ENCODE results near the gene SAP30.

SAP30 gene

GRCh38 chr4:173367946-173368345 is 2.8 kb upstream of the SAP30 start:
- no peak for DNase-seq

- DNase-seq: no peak
These were observed 651 bp upstream of the SAP30 start for GRCh38 chr4:173370130-173370476.

DNA sequence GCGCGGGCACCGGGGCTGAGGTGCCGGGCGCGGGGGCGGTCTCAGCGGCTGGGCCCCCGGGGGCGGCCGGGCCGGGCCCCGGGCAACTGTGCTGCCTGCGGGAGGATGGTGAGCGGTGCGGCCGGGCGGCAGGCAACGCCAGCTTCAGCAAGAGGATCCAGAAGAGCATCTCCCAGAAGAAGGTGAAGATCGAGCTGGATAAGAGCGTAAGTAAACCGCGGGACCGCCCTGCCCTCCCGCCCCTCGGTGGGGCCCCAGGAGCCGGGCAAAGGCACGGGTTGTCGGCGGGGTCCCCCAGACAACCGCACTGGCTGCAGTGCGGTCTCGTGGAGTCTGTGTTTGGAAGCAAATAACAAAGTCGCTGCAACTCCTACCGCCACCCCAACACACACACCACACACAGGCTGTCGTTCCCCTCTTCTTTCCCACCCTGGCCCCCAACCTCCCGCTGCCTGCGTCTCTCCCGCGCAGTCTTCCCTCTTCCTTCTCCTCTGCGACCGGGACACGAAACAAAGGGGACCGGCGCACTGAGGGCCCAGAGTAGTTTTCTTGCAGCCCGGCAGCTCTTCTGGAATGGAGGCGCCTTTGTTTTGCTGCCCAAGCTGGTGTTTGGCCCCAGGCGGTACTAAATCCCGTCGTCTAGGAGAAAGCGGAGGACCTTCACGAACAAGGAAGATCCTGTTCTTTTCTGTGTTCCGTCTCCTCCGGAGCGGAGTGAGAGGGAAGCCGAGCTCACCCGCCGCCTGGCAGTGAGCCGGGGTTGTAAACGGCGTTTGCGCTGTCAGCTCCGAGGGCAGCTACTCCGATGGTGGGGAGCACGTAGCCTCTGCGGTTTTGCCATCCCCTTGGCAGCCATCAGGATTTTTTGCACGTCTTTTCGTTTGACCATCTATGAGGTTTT is 788 bp downstream of the SAP30 start:
- no peak for DNase-seq

DNA sequence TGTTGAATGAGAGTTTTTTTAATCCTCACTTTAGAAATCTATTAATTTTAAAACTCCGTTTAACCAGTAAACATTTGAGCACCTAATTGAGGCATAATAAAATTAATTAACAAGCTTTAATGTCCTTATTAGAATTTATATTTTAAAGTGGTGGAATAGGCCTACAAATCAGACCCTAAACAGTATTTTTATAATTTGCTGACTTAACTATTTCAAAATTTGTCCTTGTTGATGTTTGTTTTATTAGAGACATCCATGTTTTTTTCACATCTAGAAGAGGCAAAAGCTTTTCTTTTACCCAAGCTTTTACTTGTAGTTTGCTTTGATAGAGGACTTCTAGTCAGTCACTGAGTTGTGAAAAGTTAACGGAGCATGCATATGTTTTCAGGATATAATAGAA is 3.8 kb downstream of the SAP30 start:
- no peak for DNase-seq

DNA sequence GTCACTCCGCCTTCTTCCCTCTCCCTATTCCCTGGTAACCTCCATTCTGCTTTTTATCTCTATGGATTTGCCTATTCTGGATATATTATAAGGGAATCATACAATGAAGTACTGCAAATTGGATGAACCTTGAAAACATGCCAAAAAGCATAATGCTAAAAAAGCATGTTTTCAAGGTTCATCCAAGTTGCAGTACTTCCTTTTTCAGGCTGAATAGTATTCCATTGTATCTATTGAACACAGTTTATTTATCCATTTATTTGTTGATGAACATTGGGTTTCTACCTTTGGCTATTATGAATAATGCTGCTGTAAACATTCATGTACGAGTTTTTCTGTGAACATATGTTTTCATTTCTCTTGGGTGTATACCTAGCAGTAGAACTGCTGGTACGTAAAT is 9.2 kb downstream of the SAP30 start:
- no peak for DNase-seq

DNA sequence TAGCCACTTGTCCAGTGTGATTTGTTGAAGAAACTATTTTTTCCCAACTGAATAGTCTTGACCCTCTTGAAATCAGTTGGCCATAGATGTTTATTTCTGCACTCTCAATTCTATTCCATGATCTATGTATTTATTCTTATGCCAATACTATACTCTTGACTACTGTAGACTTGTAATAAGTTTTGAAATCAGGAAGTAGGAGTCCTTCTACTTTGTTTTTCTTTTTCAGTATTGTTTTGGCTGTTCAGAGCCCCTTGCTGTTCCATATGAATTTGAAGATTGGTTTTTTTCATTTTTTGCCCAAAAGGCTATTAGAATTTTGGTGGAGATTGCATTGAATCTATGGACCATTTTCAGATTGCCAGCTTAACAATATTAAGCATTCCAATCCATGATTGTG is 10.2 kb downstream of the SAP30 start:
- no peak for DNase-seq

DNA sequence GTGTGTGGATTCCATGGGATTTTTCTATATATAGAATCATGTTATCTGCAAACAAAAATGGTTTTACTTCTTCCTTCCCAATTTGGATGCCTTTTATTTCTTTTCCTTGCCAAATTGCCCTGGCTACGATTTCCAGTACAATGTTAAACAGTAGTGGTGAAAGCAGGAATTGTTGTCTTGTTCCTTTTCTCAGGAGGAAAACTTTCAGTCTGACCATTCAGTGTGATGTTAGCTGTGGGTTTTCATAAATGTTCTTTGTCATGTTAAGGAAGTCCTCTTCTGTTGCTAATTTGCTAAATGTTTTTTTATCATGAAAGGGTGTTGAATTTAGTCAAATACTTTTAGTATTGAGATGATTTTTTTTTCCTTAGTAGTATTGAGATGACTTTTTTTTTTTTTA is 10.9 kb downstream of the SAP30 start:
- DNase-seq: no peak

- DNase-seq: no peak
These were observed 11.6 kb downstream of the SAP30 start for GRCh38 chr4:173382349-173382748.

GRCh38 chr4:173386751-173387150 is 16.0 kb downstream of the SAP30 start:
- DNase-seq: no peak

- DNase-seq: no peak
These were observed 20.9 kb downstream of the SAP30 start for GRCh38 chr4:173391701-173392100.

DNA sequence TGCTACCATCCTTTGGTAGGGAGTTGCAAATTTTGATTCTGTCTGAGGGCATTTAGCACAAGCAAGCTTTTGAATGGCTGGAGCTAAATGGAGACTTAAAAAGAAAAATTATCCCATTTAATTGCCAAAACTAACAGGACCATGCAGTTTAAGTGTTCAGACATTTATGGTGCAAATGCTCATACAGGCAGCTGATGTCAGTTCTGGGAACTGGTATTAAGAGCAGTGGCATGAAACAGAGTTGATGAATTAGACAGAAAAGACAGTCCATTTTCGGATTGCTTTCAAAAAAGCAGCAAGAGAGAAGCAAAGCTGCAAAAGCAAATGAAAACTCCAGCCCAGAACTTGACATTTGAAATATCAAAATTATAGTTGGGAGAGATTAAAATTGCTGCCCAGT is 26.9 kb downstream of the SAP30 start:
- no peak for DNase-seq

DNA sequence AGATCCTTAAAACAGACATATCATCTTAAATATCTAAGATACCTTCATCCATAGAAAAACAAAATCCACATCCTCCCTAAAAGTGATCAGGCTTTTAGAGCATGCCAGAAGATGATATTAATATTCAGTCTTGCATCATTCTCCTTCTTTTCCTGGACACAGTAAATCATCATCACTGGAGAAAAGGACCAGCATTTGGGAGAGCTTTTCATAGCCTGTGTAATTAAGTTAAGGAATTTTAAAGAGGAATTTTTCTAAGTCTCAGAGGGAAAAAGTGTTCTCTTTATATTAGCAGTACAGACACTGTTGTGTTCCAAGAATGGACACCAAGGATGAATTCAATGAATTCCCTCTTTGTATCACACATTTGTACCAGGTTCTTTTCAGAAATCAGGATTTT is 27.5 kb downstream of the SAP30 start:
- no peak for DNase-seq

GRCh38 chr4:173398779-173399415 is 28.1 kb downstream of the SAP30 start, which contains the start of gene SCRG1:
Gene SCRG1, minus strand, starts transcription at chr4:173399116. Its CDS starts 7,702 bp downstream, at chr4:173391414.
- DNase-seq: no peak

DNA sequence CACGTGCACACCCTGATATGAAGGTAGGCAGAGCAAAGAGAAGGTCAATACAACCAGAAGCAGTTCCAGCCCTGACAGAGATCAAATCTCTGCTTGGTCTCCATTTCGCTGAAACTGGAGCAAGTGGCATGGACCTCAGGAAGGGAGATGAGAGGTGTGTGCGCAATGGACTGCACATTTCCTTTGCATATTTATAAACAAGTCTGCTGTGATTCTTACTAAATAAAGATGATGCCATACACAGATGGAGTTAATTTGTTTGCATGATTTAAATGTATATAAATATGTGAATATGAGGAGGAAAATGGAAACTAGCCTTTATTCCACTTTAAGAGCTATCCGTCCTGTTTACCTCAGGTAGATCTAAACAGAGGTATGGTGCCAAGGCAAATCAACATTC is 30.3 kb downstream of the SAP30 start:
- no peak for DNase-seq

- DNase-seq: no peak
These were observed 32.3 kb downstream of the SAP30 start for GRCh38 chr4:173403051-173403450.

DNA sequence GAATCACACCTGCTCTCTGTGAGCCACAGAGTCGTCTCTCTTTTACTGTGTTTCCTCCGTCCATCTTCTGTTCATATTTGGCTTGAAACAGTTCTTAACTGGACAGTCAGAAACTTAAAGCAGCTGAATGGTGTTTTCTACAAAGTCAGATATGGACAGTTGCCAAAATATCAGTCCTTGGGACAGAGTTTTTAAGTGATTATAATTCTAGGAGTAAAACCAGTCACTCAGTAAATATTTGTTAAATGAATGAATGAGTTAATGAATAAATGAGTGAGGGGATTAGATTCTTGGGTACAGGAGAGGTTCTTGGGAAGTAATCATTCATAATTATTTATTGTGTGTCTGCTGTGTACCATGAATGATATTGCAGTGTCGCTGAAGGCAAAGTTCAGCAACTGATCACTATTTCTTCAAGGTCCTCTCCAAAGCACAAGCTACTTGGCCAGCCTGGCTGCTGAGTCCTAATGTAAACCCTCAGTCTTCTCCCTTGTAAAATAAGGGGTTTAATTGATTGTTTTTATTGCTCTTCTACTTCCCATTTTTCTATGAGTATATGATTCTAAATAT is 33.6 kb downstream of the SAP30 start:
- DNase-seq: no peak

- DNase-seq: no peak
These were observed 35.3 kb downstream of the SAP30 start for GRCh38 chr4:173405840-173406606.

DNA sequence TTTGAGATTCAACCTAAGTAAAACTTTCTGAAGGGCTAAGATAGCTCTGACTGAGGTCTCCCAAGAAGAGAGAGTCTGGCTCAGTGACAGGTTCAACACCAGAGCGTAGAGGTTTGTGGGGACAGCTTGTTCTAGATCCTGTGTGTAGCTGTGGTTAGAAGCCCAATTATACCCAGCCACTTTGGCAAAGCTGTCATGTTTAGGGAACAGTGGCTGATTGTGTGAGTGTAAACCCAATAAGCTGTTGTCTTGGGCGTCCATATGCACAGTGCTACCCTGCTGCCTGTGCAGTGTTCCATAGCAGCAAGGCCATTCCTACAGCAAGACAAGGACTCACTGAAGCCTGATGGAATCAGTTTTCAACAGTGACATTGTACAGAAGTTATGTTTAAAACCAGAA is 39.3 kb downstream of the SAP30 start:
- no peak for DNase-seq

DNA sequence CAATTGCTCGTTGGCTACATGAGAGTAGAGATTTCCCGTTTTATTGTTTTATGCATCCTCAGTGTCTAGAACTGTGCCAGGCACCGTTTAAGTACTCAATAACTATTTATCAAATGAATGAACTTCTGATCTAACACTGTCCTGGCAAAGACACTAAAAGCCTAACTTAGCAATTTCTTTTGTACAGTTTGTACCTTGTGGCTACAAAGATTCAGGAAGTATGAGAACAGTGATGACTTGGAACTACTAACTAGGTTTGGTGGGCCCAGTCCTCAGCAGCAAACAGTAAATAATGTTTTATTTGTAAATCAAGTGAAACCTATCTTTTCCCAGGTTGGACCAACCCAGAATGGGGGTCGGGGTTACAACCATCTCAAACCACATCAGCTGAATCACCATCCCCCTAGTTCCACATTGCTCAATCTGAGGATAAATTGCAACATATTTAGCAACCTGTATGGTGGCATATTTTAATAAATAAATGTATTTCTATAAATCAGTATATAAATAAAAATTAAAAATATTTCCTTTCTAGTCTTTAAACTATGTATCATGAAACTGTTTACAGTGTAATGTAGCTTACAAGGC is 40.4 kb downstream of the SAP30 start:
- no peak for DNase-seq

DNA sequence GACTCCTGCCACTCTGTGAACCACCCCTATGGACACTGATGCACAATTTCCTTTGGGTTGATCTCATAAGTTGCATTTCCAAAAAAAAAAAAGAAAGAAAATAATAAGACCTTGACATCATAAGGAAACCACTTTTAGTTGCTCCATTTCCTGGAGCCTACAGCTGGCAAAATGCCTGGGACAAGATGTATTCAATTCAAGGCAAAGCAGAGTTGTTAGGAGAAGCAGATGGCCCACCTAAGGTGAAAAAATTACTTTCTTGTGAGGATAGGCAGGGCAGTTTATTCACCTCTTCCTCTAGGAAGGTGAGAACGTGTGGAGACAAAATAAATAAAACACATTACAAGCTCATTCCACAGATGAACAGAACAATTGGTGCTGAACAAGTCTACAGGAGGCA is 42.3 kb downstream of the SAP30 start:
- no peak for DNase-seq

- no peak for DNase-seq
These were observed 43.7 kb downstream of the SAP30 start for GRCh38 chr4:173414456-173414855.

GRCh38 chr4:173415092-173415491 is 44.3 kb downstream of the SAP30 start:
- no peak for DNase-seq
